D721Med (cell line): ENCODE results near the gene BAIAP3.

Experiments
- DNase-seq: peaks from one replicate; pipeline ENCODE4 v3.0.0; 2011; ENCODE audit warnings: low spot score; ENCODE audit not compliant: insufficient read length
- FAIRE-seq: peaks from 2 replicates; lab custom pipeline; 2011; peaks lifted over from hg19 to GRCh38; lab: Jason Lieb, UNC
- TF ChIP-seq, protein P1 (sequence below): IDR thresholded peaks from 2 replicates; pipeline ENCODE4 v1.5.1; 2012; ENCODE audit warnings: mild to moderate bottlenecking, control low read depth; ENCODE audit not compliant: insufficient read depth; ENCODE audit errors: missing control alignments

Gene BAIAP3

DNA sequence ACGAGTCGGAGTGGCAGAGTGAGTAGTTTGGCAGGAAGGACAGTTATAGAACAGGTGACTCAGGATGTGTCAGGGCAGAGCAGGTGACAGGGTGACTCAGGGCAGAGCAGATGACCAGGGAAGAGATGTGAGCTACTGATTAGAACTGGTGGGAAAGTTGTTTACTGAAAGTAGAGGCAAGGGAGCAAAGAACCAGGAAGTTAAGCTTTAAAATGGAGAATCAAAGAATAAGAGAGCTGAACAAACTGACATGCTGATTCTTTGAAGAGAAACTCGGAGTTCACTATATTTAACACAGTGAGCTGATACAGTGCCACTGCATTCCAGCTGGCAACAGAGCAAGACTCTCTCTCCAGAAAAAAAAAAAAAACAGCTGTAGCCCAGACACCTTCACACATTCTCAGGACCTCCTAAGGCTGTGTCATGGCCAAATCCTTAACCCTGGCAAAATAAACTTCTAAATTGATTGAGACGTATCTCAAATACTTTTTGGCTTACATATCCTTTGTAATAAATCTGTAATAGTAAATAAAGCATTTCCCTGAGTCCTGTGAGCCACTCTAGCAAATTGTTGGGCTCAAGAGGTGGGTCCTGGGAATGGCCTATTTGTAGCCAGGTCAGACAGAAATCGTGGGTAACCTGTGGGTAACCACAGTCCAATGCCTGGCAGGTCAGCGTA, 36.3 kb upstream of the BAIAP3 start:
- FAIRE-seq, result no peak
- no peak for DNase-seq
- TF ChIP-seq, protein P1, sequence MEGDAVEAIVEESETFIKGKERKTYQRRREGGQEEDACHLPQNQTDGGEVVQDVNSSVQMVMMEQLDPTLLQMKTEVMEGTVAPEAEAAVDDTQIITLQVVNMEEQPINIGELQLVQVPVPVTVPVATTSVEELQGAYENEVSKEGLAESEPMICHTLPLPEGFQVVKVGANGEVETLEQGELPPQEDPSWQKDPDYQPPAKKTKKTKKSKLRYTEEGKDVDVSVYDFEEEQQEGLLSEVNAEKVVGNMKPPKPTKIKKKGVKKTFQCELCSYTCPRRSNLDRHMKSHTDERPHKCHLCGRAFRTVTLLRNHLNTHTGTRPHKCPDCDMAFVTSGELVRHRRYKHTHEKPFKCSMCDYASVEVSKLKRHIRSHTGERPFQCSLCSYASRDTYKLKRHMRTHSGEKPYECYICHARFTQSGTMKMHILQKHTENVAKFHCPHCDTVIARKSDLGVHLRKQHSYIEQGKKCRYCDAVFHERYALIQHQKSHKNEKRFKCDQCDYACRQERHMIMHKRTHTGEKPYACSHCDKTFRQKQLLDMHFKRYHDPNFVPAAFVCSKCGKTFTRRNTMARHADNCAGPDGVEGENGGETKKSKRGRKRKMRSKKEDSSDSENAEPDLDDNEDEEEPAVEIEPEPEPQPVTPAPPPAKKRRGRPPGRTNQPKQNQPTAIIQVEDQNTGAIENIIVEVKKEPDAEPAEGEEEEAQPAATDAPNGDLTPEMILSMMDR, result no peak

DNA sequence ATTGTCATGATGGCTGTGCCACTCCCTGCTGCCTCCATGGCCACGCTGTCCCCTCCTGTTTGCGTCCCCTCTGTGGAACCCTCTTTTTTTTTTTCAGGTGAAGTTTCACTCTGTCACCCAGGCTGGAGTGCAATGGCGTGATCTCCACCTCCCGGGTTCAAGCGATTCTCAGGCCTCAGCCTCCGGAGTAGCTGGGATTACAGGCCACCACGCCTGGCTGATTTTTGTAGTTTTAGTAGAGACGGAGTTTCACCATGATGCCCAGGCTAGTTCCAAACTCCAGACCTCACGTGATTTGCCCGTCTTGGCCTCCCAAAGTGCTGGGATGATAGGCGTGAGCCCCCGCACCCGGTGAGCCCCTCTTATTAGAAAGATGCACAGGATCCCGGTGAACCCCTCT, 35.0 kb upstream of the BAIAP3 start:
- DNase-seq, result no peak
- no peak for FAIRE-seq
- TF ChIP-seq, protein P1, result no peak

DNA sequence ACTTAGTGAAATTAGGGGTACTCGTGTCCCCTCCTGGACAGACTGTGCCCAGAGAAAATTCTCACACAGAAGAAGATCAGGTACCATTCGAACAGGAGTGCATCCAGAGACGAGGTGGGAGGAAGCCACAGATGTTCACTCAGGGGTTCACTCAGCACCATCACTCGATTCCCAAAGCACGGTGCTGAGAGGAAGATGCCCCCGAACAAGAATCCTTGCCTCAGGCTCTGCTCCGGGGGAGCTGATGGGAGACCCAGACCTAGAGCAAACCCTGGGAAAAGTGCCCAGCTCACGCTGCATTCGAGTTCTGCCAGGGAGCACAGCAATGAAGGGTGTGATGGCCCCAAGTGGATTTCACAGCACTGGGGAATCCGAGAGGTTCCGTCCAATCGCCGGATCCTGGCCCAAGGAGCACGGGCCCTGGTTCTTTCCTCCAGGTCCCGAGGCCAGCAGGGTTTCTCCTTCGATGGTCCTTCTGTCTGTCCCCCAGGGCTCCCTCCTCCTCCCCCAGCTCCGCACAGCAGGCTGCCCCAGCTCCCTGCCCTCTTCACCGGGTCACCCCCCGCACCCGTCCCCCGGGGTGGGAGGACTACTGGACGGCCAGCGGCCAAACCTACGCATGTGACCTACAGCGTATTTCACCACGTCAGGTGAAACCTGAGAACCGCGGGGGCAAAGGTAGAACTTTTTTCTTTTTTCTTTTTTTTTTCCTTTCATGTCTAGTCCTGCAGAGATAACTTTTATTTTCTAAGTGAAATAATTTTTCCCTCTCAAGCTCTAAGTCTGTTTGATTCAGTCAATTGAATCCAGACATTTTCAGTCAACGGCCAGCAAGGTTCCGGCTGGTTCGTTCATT, 34.2 kb upstream of the BAIAP3 start:
- FAIRE-seq (no peak), DNase-seq (no peak)
- TF ChIP-seq, protein P1, result no peak

DNA sequence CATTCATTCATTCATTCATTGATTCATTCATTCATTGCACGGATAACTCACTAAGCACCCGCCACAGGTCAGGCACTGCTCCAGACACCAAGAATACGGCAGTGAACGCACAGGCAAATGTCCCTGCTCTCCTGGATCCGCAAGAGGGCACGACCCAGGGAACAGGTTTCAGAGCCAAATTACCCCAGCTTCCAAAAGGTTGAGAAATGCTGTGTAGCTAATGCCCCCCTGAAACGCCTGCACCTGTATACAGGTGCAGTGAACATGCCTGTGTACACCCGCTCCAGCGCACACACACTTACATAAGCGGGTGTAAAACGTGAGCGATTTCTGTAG, 33.6 kb upstream of the BAIAP3 start:
- FAIRE-seq, result no peak
- TF ChIP-seq, protein P1, result no peak
- DNase-seq, result no peak

DNA sequence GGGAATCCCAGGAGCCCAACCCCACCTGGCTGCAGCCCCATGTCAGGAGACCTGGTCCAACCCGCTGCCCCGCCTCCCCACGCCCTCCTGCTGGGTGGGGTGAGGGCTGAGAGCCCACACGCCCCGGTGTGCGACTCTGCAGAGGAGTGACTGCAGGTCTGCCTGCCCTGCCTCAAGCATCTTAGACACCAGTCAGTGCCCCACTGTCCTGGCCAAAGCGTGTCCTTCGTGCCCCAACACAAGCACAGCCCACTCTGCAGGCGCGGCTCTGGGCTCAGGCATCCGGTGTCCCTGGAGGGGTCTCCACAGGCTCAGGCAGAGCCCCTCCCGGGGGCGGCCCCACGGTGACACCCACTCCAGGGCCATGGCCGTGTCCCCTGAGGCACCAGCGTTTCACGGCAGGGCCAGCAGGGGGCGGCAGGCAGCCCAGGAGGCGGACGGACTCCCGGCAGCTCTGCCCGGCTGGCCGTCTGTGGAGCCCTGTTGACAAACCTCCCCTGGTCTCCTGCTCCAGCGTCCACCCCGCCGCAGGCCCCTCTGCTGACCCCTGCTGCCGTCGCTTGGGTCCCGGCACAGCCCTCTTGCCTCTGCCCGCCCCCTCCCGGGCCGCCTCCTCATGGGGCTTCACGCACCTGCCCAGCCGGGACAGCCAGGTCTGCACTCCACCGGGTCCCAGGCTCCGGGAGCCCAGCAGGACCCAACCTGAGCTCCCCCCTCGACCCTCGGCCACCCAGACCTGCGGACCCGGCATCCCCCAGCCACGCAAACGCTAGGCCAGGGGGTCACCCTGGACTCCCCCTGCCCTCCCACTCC, 32.6 kb upstream of the BAIAP3 start:
- peak; percentile 94 for DNase-seq
- TF ChIP-seq, protein P1, result peak; percentile 50
- no peak for FAIRE-seq

DNA sequence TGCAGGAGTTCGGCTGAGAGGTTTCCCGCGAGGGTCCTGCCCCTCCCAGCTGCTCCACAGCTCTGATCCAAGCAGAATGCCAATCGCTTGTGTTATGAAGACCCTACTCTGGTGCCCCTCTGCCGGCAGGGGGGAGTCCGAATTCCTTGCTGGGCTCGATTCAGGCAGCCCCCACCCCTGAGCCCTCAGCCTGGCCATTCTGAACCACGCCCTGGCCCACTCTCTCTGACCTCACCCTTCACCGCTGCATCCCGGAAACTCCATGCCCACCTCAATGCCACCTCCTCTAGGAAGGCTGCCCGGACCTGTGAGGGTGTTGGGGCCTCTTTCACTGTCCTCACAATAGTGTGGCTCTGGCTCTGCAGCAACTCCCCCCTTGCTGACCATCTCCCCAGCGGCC, 31.9 kb upstream of the BAIAP3 start:
- TF ChIP-seq, protein P1, result no peak
- no peak for DNase-seq

More for the DNA sequence above, 31.9 kb upstream of the BAIAP3 start:
- no peak for FAIRE-seq
